GM21723 (cell line): ENCODE data around the gene CUTA.
"Not testable (repeated sequence)": the region's sequence is repeated elsewhere in the genome, so short reads cannot be mapped to it uniquely, and the experiment has no call there.

Experiments used
- ATAC-seq: cut with Tn5 transposase; IDR thresholded peaks from one replicate; pipeline ENCODE4 v1.9.1; 2021; ENCODE audit warnings: mild to moderate bottlenecking, moderate library complexity; ENCODE audit not compliant: unreplicated experiment

CUTA gene

GRCh38 chr6:33373960-33374910 is 43.7 kb downstream of the CUTA start:
- ATAC-seq: no peak

GRCh38 chr6:33372526-33373123 is 45.3 kb downstream of the CUTA start:
- ATAC-seq: no peak

- not testable (repeated sequence) for ATAC-seq
These were observed 46.0 kb downstream of the CUTA start for GRCh38 chr6:33371901-33372300.

GRCh38 chr6:33367715-33368025 is 50.2 kb downstream of the CUTA start:
- ATAC-seq: not testable (repeated sequence)

DNA sequence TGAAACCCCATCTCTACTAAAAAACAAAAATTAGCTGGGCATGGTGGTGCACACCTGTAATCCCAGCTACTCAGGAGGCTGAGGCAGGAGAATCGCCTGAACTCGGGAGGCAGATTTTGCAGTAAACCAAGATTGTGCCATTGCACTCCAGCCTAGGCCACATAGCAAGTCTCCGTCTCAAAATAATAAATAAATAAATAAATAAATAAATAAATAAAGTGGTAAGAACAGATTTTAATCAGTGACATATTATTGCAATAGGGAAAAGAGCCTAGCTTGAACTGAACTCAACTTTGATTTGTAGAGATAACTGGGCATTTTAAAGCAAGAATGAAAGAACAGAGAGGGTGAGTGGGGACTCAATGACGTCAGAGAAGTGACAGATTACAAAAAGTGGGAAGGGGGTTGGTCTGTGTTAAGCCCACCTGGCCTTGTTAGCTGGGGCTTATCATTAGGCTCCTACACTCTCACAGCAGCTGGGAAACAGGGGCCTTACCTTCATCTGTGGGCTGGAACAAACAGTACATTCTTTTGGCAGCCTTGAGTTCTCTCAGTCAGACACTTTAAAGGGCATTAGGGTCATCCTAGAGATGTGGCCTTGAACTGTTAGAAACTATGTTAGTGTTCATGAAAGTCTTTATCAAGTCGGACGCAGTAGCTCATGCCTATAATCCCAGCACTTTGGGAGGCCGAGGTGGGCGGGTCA is 50.7 kb downstream of the CUTA start:
- ATAC-seq: no peak
